NCI-H524 (cell line): ENCODE data around the gene TP53I13.
A peak's percentile ranks its signal among the peaks of the same experiment; 100 is the strongest.

Experiments
- DNase-seq, 2 experiments: peaks; one replicate each; lab custom pipeline; 2025; lab: John Stamatoyannopoulos, UW

TP53I13 gene

GRCh38 chr17:29567304-29567553 is 1.3 kb upstream of the TP53I13 start:
- DNase-seq: no peak

GRCh38 chr17:29567554-29568330 is 759 bp upstream of the TP53I13 start:
- peak; percentile 83 to 88 for DNase-seq

- DNase-seq: peak; percentile 44 to 80
Measured at GRCh38 chr17:29569245-29569950, 897 bp downstream of the TP53I13 start.

- no peak for DNase-seq
Measured at GRCh38 chr17:29570521-29570920, 2.0 kb downstream of the TP53I13 start.

- DNase-seq: no peak
Measured at GRCh38 chr17:29571486-29571882, 3.0 kb downstream of the TP53I13 start.

- DNase-seq: no peak
Measured at GRCh38 chr17:29571883-29572681, 3.6 kb downstream of the TP53I13 start.

- DNase-seq: no peak
Measured at GRCh38 chr17:29572691-29573557, 4.4 kb downstream of the TP53I13 start.

- no peak for DNase-seq
Measured at GRCh38 chr17:29573558-29573869, 5.0 kb downstream of the TP53I13 start.

GRCh38 chr17:29573871-29574731 is 5.6 kb downstream of the TP53I13 start:
- no peak for DNase-seq

GRCh38 chr17:29574732-29575510 is 6.4 kb downstream of the TP53I13 start:
- no peak for DNase-seq

GRCh38 chr17:29575511-29576213 is 7.2 kb downstream of the TP53I13 start:
- no peak for DNase-seq

GRCh38 chr17:29576214-29577000 is 7.9 kb downstream of the TP53I13 start:
- DNase-seq: no peak

- no peak for DNase-seq
Measured at GRCh38 chr17:29577001-29577370, 8.5 kb downstream of the TP53I13 start.

GRCh38 chr17:29577385-29578211 is 9.1 kb downstream of the TP53I13 start:
- DNase-seq: no peak

- no peak for DNase-seq
Measured at GRCh38 chr17:29578626-29579485, 10.4 kb downstream of the TP53I13 start.

GRCh38 chr17:29579866-29580771 is 11.6 kb downstream of the TP53I13 start:
- peak; percentile 91 to 96 for DNase-seq
